ENCODE data around the gene MED22. TPM values are rescaled to one million over a fixed set of nuclear protein-coding genes. Genes with fewer than 3 reads are reported as not detected.
"Not testable (repeated sequence)": the region's sequence is repeated elsewhere in the genome, so short reads cannot be mapped to it uniquely, and the experiment has no call there.

MED22 gene
- total and polyA plus RNA-seq, 2 experiments from 2014 or later = 20.9 to 85.7 TPM

DNA sequence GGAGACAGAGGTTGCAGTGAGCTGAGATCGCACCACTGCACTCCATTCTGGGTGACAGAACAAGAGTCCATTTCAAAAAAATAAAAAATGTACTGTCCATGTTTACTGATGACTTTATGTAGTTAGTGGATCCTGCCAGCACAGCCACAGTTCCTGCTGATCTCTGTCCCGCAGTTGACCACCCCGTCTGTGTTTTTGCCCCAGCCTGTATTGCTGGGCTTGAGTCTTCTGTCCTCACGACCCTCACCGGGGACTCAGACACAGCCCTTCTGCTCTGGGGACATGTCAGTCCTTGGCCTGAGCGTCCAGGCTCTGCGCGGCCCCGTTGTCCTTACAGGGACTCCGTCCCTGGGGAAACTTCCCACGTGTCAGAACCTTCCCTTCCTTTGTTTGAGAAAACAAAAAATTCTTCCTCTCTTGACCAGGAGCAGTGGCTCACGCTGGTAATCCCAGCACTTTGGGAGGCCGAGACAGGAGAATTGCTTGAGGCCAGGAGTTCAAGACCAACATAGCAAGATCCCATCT lies 26.5 kb downstream of the MED22 start (continued):
- TF ChIP-seq, protein P1, sequence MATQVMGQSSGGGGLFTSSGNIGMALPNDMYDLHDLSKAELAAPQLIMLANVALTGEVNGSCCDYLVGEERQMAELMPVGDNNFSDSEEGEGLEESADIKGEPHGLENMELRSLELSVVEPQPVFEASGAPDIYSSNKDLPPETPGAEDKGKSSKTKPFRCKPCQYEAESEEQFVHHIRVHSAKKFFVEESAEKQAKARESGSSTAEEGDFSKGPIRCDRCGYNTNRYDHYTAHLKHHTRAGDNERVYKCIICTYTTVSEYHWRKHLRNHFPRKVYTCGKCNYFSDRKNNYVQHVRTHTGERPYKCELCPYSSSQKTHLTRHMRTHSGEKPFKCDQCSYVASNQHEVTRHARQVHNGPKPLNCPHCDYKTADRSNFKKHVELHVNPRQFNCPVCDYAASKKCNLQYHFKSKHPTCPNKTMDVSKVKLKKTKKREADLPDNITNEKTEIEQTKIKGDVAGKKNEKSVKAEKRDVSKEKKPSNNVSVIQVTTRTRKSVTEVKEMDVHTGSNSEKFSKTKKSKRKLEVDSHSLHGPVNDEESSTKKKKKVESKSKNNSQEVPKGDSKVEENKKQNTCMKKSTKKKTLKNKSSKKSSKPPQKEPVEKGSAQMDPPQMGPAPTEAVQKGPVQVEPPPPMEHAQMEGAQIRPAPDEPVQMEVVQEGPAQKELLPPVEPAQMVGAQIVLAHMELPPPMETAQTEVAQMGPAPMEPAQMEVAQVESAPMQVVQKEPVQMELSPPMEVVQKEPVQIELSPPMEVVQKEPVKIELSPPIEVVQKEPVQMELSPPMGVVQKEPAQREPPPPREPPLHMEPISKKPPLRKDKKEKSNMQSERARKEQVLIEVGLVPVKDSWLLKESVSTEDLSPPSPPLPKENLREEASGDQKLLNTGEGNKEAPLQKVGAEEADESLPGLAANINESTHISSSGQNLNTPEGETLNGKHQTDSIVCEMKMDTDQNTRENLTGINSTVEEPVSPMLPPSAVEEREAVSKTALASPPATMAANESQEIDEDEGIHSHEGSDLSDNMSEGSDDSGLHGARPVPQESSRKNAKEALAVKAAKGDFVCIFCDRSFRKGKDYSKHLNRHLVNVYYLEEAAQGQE (IDR thresholded peaks at IDR 0.05; ENCODE audit: unreplicated experiment) = no peak
- no peak for TF ChIP-seq NANOG (IDR thresholded peaks at IDR 0.05; ENCODE audit: borderline replicate concordance)

DNA sequence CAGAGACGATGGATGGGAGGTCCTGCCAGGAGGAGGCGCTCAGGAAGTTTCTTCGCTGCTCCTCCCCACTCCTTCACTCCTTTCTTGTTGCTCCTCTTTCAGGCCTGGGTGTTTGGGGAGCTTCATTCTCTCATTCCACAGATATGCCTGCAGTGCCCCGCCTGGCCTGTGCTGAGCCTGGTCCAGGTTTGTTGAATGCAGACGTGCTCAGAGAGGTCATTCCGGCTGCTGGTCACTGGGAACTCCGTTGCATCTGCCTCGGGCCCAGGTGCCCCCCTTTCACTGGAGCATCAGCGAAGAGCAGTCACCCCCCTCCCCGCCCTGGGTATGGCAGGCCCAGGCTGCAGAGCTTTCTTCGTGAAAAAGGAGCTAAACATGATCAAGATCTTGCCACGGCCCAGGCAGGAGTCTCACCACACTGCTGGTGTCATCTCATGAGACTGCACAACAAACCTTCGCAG lies 27.5 kb downstream of the MED22 start:
- peak; percentile 94 for ATAC-seq
- no peak overlapping the region for H3K4me2 ChIP-seq
- peak; percentile 66 for DNase-seq (ENCODE audit: low spot score)
- H3F3A ChIP-seq (replicated peaks; ENCODE audit: low read depth) = no peaks in the 10 kb centered on the region
- TF ChIP-seq ZNF331 (CRISPR knock-in tag; IDR thresholded peaks at IDR 0.05; ENCODE audit: low read depth) = no peak
- TF ChIP-seq, protein P2, sequence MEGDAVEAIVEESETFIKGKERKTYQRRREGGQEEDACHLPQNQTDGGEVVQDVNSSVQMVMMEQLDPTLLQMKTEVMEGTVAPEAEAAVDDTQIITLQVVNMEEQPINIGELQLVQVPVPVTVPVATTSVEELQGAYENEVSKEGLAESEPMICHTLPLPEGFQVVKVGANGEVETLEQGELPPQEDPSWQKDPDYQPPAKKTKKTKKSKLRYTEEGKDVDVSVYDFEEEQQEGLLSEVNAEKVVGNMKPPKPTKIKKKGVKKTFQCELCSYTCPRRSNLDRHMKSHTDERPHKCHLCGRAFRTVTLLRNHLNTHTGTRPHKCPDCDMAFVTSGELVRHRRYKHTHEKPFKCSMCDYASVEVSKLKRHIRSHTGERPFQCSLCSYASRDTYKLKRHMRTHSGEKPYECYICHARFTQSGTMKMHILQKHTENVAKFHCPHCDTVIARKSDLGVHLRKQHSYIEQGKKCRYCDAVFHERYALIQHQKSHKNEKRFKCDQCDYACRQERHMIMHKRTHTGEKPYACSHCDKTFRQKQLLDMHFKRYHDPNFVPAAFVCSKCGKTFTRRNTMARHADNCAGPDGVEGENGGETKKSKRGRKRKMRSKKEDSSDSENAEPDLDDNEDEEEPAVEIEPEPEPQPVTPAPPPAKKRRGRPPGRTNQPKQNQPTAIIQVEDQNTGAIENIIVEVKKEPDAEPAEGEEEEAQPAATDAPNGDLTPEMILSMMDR (conservative IDR thresholded peaks at IDR 0.05; ENCODE audit: low read depth in 2 of 2) = peak; percentile 40 to 61
- H3K27me3 ChIP-seq (ENCODE audit: insufficient read depth) = no peaks in the 10 kb centered on the region
- no peak overlapping the region for H3K27ac Mint-ChIP-seq
- no peaks in the 10 kb centered on the region for H4K20me1 ChIP-seq (replicated peaks; ENCODE audit: insufficient read depth)
- no peaks in the 10 kb centered on the region for H3K4me1 Mint-ChIP-seq
- H3K4me3 ChIP-seq = no peak overlapping the region
- peaks cover 12% of the 10 kb centered on the region for H3K27me3 Mint-ChIP-seq (ENCODE audit: insufficient read depth, low read depth, poor library complexity)
- no peaks in the 10 kb centered on the region for H3K36me3 ChIP-seq (ENCODE audit: insufficient read depth)
- H3K27ac ChIP-seq (ENCODE audit: low read depth) = no peak overlapping the region
- H3K36me3 Mint-ChIP-seq (ENCODE audit: low read depth) = peaks cover 7% of the 10 kb centered on the region; the same call in 2 of the 3 replicates
- H3K4me1 ChIP-seq (ENCODE audit: insufficient read depth) = no peaks in the 10 kb centered on the region
- H3K4me3 Mint-ChIP-seq = no peak overlapping the region
- H3K9me2 ChIP-seq (ENCODE audit: insufficient read depth) = no peaks in the 10 kb centered on the region
- no peaks in the 10 kb centered on the region for H3K79me2 ChIP-seq (replicated peaks; ENCODE audit: insufficient read depth)
- H3K9me3 Mint-ChIP-seq = peaks cover 24% of the 10 kb centered on the region
- H2AFZ ChIP-seq = no peak overlapping the region; the same call in 1 of the 2 replicates

DNA sequence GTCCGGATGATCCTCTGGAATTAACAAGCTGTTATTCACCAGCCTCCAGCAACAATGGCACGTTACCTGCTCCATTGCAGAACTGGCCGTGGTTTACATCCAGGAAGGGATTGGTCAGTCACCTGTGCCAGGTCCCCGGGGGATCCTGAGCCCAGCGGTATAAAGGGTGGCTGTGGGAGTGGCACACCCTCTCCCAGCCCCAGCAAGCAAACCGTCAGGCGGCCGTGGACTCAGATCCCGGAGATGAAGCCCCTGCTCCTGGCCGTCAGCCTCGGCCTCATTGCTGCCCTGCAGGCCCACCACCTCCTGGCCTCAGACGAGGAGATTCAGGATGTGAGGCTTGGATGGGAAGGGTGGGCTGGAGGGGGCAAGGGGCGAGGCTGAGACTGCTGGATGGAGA lies 30.4 kb downstream of the MED22 start:
- H3K36me3 Mint-ChIP-seq (ENCODE audit: low read depth) = not testable (repeated sequence)

More for the DNA sequence above, 30.4 kb downstream of the MED22 start:
- not testable (repeated sequence) for H3K27me3 Mint-ChIP-seq (ENCODE audit: insufficient read depth, low read depth, poor library complexity); H3F3A ChIP-seq (replicated peaks; ENCODE audit: low read depth); H2AFZ ChIP-seq; H3K79me2 ChIP-seq (replicated peaks; ENCODE audit: insufficient read depth); H3K27ac Mint-ChIP-seq; DNase-seq (ENCODE audit: low spot score); H3K4me1 Mint-ChIP-seq; H3K9me2 ChIP-seq (ENCODE audit: insufficient read depth); H3K4me3 Mint-ChIP-seq; H4K20me1 ChIP-seq (replicated peaks; ENCODE audit: insufficient read depth); ATAC-seq; H3K27me3 ChIP-seq (ENCODE audit: insufficient read depth); H3K4me1 ChIP-seq (ENCODE audit: insufficient read depth); H3K36me3 ChIP-seq (ENCODE audit: insufficient read depth); H3K27ac ChIP-seq (ENCODE audit: low read depth); H3K4me3 ChIP-seq; H3K9me3 Mint-ChIP-seq; H3K4me2 ChIP-seq
